Tibial nerve (tissue), 4 donors: ENCODE data around the gene ANXA10.
"Not testable (repeated sequence)": the region's sequence is repeated elsewhere in the genome, so short reads cannot be mapped to it uniquely, and the experiment has no call there.

Experiments used
- EP300 ChIP-seq, 2 donors: sonication (generic); formaldehyde crosslinking; IDR thresholded peaks; one replicate each; pipeline ENCODE4 v1.6.1; 2017; ENCODE audit warnings: antibody characterized with exemption in 2 of 2, mild to moderate bottlenecking in 1 of 2
- TF ChIP-seq, protein P1 (sequence below), 5 experiments: fragments of 200-600 bp in 3 of 5; fragments of 450-650 bp in 2 of 5; sonication (generic) in 3 of 5; IDR thresholded peaks; one replicate each; pipeline ENCODE4 v1.5.1; 2016 to 2019; ENCODE audit warnings: antibody characterized with exemption in 5 of 5, mild to moderate bottlenecking in 3 of 5, moderate library complexity in 2 of 5

GRCh38 chr4:168137695-168138094 lies 45.4 kb downstream of the ANXA10 start:
- TF ChIP-seq, protein P1, sequence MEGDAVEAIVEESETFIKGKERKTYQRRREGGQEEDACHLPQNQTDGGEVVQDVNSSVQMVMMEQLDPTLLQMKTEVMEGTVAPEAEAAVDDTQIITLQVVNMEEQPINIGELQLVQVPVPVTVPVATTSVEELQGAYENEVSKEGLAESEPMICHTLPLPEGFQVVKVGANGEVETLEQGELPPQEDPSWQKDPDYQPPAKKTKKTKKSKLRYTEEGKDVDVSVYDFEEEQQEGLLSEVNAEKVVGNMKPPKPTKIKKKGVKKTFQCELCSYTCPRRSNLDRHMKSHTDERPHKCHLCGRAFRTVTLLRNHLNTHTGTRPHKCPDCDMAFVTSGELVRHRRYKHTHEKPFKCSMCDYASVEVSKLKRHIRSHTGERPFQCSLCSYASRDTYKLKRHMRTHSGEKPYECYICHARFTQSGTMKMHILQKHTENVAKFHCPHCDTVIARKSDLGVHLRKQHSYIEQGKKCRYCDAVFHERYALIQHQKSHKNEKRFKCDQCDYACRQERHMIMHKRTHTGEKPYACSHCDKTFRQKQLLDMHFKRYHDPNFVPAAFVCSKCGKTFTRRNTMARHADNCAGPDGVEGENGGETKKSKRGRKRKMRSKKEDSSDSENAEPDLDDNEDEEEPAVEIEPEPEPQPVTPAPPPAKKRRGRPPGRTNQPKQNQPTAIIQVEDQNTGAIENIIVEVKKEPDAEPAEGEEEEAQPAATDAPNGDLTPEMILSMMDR (IDR thresholded peaks at IDR 0.05), result not testable (repeated sequence)
- TF ChIP-seq EP300 (IDR thresholded peaks at IDR 0.05), result not testable (repeated sequence)
